Measurements from ENCODE around the gene MTERF4. TPM values are rescaled to one million over a fixed set of nuclear protein-coding genes. Genes with fewer than 3 reads are reported as not detected.

The MTERF4 gene
- polyA plus RNA-seq, 4 donors: 25.3 to 55.1 (median 30.1) TPM

- Histone ChIP-seq H3K27ac (ENCODE audit: low read depth in 1 of 3, low read length in 2 of 3) (no peak overlapping the region), H3K4me1 (ENCODE audit: control insufficient read depth in 3 of 3, insufficient read depth in 2 of 3, low read depth in 1 of 3, low read length in 2 of 3) (no peaks in the 10 kb centered on the region), H3K4me3 (ENCODE audit: low read depth in 1 of 3, low read length in 3 of 3) (no peak overlapping the region), H3K36me3 (ENCODE audit: control insufficient read depth in 3 of 3, insufficient read depth in 2 of 3, low read depth in 1 of 3, low read length in 3 of 3) (peaks cover 23 to 76% (median 28%) of the 10 kb centered on the region in 3 donors), H3K9me3 (ENCODE audit: control insufficient read depth in 2 of 2, insufficient read depth in 1 of 2, low read depth in 1 of 2, low read length in 1 of 2) (no peaks in the 10 kb centered on the region), H3K27me3 (ENCODE audit: control insufficient read depth in 3 of 3, insufficient read depth in 3 of 3, low read length in 3 of 3) (no peaks in the 10 kb centered on the region)
- DNase-seq: no peak
- no peak for FAIRE-seq
- 90 to 94% (median 92%) methylated on average over 22 of the region's 22 CpGs for WGBS, 3 donors
These were observed 10.2 kb downstream of the MTERF4 start for GRCh38 chr2:241091734-241092445.

GRCh38 chr2:241091201-241091600 lies 10.9 kb downstream of the MTERF4 start:
- Histone ChIP-seq H3K36me3 (ENCODE audit: control insufficient read depth in 3 of 3, insufficient read depth in 2 of 3, low read depth in 1 of 3, low read length in 3 of 3) (peaks cover 24 to 78% (median 31%) of the 10 kb centered on the region in 3 donors), H3K9me3 (ENCODE audit: control insufficient read depth in 2 of 2, insufficient read depth in 1 of 2, low read depth in 1 of 2, low read length in 1 of 2) (no peaks in the 10 kb centered on the region), H3K27me3 (ENCODE audit: control insufficient read depth in 3 of 3, insufficient read depth in 3 of 3, low read length in 3 of 3) (no peaks in the 10 kb centered on the region), H3K27ac (ENCODE audit: low read depth in 1 of 3, low read length in 2 of 3) (no peak overlapping the region), H3K4me1 (ENCODE audit: control insufficient read depth in 3 of 3, insufficient read depth in 2 of 3, low read depth in 1 of 3, low read length in 2 of 3) (no peaks in the 10 kb centered on the region), H3K4me3 (ENCODE audit: low read depth in 1 of 3, low read length in 3 of 3) (no peak overlapping the region)
- FAIRE-seq (no peak), DNase-seq (no peak)
- 83 to 91% (median 88%) methylated on average over 10 of the region's 10 CpGs for WGBS, 3 donors

GRCh38 chr2:241088791-241089732 lies 13.0 kb downstream of the MTERF4 start:
- H3K27ac ChIP-seq (ENCODE audit: low read depth in 1 of 3, low read length in 2 of 3): peak overlapping the region in 1 of 3 donors; percentile 53
- FAIRE-seq: no peak
- 78 to 88% (median 87%) methylated on average over 20 of the region's 20 CpGs for WGBS, 3 donors

GRCh38 chr2:241088376-241088775 lies 13.7 kb downstream of the MTERF4 start:
- Histone ChIP-seq H3K4me1 (ENCODE audit: control insufficient read depth in 3 of 3, insufficient read depth in 2 of 3, low read depth in 1 of 3, low read length in 2 of 3) (no peaks in the 10 kb centered on the region), H3K27ac (ENCODE audit: low read depth in 1 of 3, low read length in 2 of 3) (peak overlapping the region in 1 of 3 donors; percentile 53), H3K27me3 (ENCODE audit: control insufficient read depth in 3 of 3, insufficient read depth in 3 of 3, low read length in 3 of 3) (no peaks in the 10 kb centered on the region), H3K4me3 (ENCODE audit: low read depth in 1 of 3, low read length in 3 of 3) (no peak overlapping the region), H3K36me3 (ENCODE audit: control insufficient read depth in 3 of 3, insufficient read depth in 2 of 3, low read depth in 1 of 3, low read length in 3 of 3) (peaks cover 23 to 62% (median 26%) of the 10 kb centered on the region in 3 donors), H3K9me3 (ENCODE audit: control insufficient read depth in 2 of 2, insufficient read depth in 1 of 2, low read depth in 1 of 2, low read length in 1 of 2) (peaks cover 0 to 2% of the 10 kb centered on the region in 2 donors)
- WGBS, 3 donors: 83 to 97% (median 94%) methylated on average over 8 of the region's 8 CpGs
- FAIRE-seq (no peak), DNase-seq (no peak)

More at GRCh38 chr2:241088791-241089732, 13.0 kb downstream of the MTERF4 start:
- Histone ChIP-seq H3K4me1 (ENCODE audit: control insufficient read depth in 3 of 3, insufficient read depth in 2 of 3, low read depth in 1 of 3, low read length in 2 of 3) (no peaks in the 10 kb centered on the region), H3K9me3 (ENCODE audit: control insufficient read depth in 2 of 2, insufficient read depth in 1 of 2, low read depth in 1 of 2, low read length in 1 of 2) (peaks cover 0 to 2% of the 10 kb centered on the region in 2 donors), H3K27me3 (ENCODE audit: control insufficient read depth in 3 of 3, insufficient read depth in 3 of 3, low read length in 3 of 3) (no peaks in the 10 kb centered on the region), H3K4me3 (ENCODE audit: low read depth in 1 of 3, low read length in 3 of 3) (no peak overlapping the region), H3K36me3 (ENCODE audit: control insufficient read depth in 3 of 3, insufficient read depth in 2 of 3, low read depth in 1 of 3, low read length in 3 of 3) (peaks cover 23 to 65% (median 27%) of the 10 kb centered on the region in 3 donors)
- no peak for DNase-seq

- no peak overlapping the region for H3K27ac ChIP-seq (ENCODE audit: low read depth in 1 of 3, low read length in 2 of 3)
- DNase-seq (no peak), FAIRE-seq (no peak)
- H3K4me1 ChIP-seq (ENCODE audit: control insufficient read depth in 3 of 3, insufficient read depth in 2 of 3, low read depth in 1 of 3, low read length in 2 of 3): no peaks in the 10 kb centered on the region
- peaks cover 0 to 2% of the 10 kb centered on the region in 2 donors for H3K9me3 ChIP-seq (ENCODE audit: control insufficient read depth in 2 of 2, insufficient read depth in 1 of 2, low read depth in 1 of 2, low read length in 1 of 2)
- no peaks in the 10 kb centered on the region for H3K27me3 ChIP-seq (ENCODE audit: control insufficient read depth in 3 of 3, insufficient read depth in 3 of 3, low read length in 3 of 3)
- peaks cover 23 to 55% (median 26%) of the 10 kb centered on the region in 3 donors for H3K36me3 ChIP-seq (ENCODE audit: control insufficient read depth in 3 of 3, insufficient read depth in 2 of 3, low read depth in 1 of 3, low read length in 3 of 3)
- 91 to 96% (median 93%) methylated on average over 29 of the region's 29 CpGs for WGBS, 3 donors
- H3K4me3 ChIP-seq (ENCODE audit: low read depth in 1 of 3, low read length in 3 of 3): no peak overlapping the region
These were observed 14.4 kb downstream of the MTERF4 start for GRCh38 chr2:241087420-241088268.

GRCh38 chr2:241084856-241085444 lies 17.1 kb downstream of the MTERF4 start:
- no peak for DNase-seq
- H3K27ac ChIP-seq (ENCODE audit: low read depth in 1 of 3, low read length in 2 of 3): no peak overlapping the region
- 97 to 99% (median 97%) methylated on average over 4 of the region's 4 CpGs for WGBS, 3 donors
- no peaks in the 10 kb centered on the region for H3K4me1 ChIP-seq (ENCODE audit: control insufficient read depth in 3 of 3, insufficient read depth in 2 of 3, low read depth in 1 of 3, low read length in 2 of 3)
- peaks cover 0 to 2% of the 10 kb centered on the region in 2 donors for H3K9me3 ChIP-seq (ENCODE audit: control insufficient read depth in 2 of 2, insufficient read depth in 1 of 2, low read depth in 1 of 2, low read length in 1 of 2)
- H3K36me3 ChIP-seq (ENCODE audit: control insufficient read depth in 3 of 3, insufficient read depth in 2 of 3, low read depth in 1 of 3, low read length in 3 of 3): peaks cover 19 to 37% (median 20%) of the 10 kb centered on the region in 3 donors
- FAIRE-seq: no peak
- H3K27me3 ChIP-seq (ENCODE audit: control insufficient read depth in 3 of 3, insufficient read depth in 3 of 3, low read length in 3 of 3): no peaks in the 10 kb centered on the region
- H3K4me3 ChIP-seq (ENCODE audit: low read depth in 1 of 3, low read length in 3 of 3): no peak overlapping the region

GRCh38 chr2:241083091-241083415 lies 19.0 kb downstream of the MTERF4 start:
- Histone ChIP-seq H3K9me3 (ENCODE audit: control insufficient read depth in 2 of 2, insufficient read depth in 1 of 2, low read depth in 1 of 2, low read length in 1 of 2) (peaks cover 0 to 2% of the 10 kb centered on the region in 2 donors), H3K27me3 (ENCODE audit: control insufficient read depth in 3 of 3, insufficient read depth in 3 of 3, low read length in 3 of 3) (no peaks in the 10 kb centered on the region), H3K4me1 (ENCODE audit: control insufficient read depth in 3 of 3, insufficient read depth in 2 of 3, low read depth in 1 of 3, low read length in 2 of 3) (no peaks in the 10 kb centered on the region), H3K27ac (ENCODE audit: low read depth in 1 of 3, low read length in 2 of 3) (no peak overlapping the region), H3K4me3 (ENCODE audit: low read depth in 1 of 3, low read length in 3 of 3) (no peak overlapping the region), H3K36me3 (ENCODE audit: control insufficient read depth in 3 of 3, insufficient read depth in 2 of 3, low read depth in 1 of 3, low read length in 3 of 3) (peaks cover 10 to 18% (median 13%) of the 10 kb centered on the region in 3 donors)
- 73 to 83% (median 80%) methylated on average over 5 of the region's 5 CpGs for WGBS, 3 donors
- DNase-seq: no peak
- FAIRE-seq: no peak

Measured in small intestine (tissue), 7 donors.